ENCODE data around the gene TMEM239.
A peak's percentile ranks its signal among the peaks of the same experiment; 100 is the strongest.
"Not testable (repeated sequence)": the region's sequence is repeated elsewhere in the genome, so short reads cannot be mapped to it uniquely, and the experiment has no call there.

The TMEM239 gene

DNA sequence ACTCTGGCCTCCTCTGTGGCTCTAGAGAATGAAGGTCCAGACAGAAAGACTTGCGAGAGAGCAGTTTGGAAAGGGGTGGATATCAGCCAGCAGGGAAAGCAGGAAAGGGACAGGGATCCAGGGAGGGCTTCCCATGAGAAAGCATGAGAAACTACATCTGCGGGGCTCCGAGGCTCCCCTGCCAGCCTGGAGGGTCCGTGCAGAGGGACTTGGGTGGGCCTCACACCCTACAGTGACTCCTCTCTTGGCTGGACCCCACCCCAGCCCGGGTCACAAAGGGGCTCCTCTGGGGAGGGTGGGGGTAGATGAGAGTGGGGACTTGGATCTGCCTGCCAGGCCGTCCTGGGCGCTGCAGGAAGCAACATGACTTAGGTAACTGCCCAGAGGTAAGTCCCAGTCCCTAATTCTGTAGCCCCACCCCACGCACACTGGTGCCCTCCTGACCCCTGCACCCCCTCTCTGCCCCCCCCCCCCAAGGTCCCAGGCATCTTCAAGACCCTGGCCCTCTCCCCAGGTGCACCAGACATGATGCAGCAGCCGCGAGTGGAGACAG is at the start of gene TMEM239:
TMEM239 (plus strand) TSS at position 335 of the 553 bp plus-strand sequence; CDS start at position 526, 191 bp downstream.
- DNase-seq (ENCODE audit: low read depth, low spot score), result no peak

DNA sequence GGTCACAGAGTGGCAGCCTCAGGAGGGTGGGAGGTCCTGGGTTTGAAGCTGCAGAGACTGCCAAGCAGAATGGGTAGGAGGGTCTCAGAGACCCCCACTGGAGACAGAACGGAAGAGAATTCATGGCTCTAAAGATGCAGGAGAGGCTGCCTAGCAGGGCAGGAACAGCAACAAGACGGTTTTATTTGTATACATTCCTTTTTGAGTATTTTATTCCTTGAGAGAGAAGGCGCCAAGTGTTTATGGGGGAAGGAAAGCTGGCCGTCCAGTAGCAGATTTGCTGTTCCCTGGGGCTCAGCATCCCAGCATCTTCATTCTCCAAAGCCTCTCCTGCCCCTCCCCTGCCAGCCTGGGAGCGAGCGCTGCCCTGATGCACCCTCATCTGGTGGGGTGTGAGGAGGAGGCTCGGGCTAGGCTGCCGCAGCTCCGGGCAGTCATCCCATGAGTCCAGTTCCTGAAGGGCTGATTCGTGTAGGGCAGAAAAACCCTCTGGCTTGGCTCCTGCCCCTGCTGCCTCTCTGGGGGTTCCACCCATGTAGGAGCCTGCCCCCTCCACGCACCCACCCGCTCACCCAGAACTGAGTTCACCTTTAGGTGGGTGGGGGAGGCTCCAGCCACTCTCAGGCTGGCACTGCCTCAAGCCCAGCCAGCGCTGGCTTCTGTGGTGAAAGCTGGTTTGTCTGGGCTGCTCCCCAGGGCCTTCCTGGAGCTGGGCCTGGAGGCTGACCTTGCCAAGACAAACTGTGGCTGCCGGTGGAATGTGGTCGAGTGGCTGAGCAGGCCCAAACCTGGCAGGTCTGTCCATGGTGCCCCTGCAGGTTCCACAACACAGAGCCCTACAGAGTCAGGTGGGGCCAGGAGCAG is 48.2 kb upstream of the TMEM239 start:
- DNase-seq (ENCODE audit: low read depth, low spot score), result peak; percentile 25

DNA sequence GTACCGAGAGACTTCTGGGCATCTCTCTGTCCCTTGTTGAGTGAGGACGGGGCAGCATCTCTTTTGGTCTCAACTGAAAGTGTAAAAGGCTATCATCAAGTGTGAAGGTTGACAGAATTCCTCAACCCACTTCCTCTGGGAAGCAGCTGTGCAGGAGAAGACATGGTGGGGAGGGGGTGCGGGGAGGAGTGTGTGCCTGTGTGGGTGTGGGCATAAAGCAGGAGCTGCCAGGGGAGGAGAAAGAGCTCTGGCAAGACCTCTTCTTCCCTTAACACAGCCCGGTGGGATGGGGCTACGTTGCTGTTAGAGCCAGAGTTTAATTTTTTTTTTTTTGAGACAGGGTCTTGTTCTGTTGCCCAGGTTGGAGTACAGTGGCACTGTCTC is 47.5 kb upstream of the TMEM239 start:
- no peak for DNase-seq (ENCODE audit: low read depth, low spot score)

DNA sequence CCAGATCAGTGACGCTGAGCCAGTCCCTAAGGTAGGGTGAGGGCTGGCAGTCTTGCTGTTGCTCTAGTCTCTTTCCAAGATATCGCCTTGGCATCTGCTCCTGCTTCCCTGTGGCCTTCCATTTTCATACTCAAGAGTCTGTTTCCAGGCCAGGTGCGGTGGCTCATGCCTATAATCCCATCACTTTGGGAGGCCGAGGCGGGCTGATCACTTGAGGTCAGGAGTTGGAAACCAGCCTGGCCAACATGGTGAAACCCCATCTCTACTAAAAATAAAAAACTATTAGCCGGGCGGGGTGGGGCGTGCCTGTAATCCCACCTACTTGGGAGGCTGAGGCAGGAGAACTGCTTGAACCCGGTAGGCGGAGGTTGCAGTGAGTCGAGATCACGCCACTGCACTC is 46.1 kb upstream of the TMEM239 start:
- DNase-seq (ENCODE audit: low read depth, low spot score), result not testable (repeated sequence)

DNA sequence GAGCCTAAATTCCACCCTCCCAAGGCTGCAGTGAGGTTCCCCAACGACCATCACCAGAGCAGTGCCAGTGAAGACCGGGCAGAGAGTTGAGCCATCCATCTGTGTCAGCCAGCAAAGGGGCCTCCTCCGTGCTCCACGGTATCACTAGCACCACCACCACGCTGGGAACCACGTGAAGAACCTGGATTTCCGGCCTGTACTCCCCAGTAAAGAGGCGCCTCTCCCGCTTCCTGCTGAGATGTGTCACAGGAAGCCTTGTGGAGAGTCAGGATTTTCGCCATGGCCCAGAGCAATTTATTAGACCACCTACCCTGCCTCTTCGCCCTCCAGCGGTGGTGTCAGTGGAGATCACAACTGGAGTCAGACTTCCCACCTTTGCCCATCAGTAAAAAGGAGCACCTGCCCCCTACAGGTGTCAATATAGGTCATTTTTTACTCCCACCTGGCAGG is 44.5 kb upstream of the TMEM239 start:
- DNase-seq (ENCODE audit: low read depth, low spot score), result peak; percentile 60

DNA sequence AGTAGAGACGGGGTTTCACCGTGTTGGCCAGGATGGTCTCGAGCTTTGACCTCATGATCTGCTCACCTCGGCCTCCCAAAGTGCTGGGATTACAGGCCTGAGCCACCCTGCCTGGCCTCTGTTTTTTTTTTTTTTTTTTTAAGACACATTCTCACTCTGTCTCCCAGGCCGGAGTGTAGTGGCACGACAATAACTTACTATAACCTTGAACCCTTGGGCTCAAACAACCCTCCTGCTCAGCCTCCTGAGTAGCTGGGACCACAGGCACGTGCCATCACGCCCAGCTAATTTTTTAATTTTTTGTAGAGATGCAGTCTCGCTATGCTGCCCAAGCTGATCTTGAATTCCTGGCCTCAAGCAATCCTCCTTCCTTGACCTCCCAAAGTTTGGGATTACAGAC is 42.4 kb upstream of the TMEM239 start:
- no peak for DNase-seq (ENCODE audit: low read depth, low spot score)

DNA sequence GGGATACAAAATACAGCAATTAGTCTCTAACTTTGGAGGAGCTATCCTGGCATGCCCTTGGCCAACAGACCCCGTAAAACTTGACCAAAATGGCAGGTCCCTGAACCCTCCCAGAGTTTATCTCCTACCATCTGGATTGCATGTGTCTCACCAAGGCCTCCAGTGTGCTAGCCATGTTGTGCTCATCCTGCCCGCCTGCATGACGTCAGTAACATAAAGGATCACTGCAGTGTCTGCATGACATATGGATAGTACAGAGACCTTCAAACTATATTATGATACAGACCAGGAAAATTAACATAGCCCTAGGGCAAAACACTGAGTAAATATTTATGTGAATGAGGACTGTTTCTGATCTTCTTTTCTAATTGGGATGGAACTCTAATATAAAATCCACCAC is 41.0 kb upstream of the TMEM239 start:
- DNase-seq (ENCODE audit: low read depth, low spot score), result no peak

DNA sequence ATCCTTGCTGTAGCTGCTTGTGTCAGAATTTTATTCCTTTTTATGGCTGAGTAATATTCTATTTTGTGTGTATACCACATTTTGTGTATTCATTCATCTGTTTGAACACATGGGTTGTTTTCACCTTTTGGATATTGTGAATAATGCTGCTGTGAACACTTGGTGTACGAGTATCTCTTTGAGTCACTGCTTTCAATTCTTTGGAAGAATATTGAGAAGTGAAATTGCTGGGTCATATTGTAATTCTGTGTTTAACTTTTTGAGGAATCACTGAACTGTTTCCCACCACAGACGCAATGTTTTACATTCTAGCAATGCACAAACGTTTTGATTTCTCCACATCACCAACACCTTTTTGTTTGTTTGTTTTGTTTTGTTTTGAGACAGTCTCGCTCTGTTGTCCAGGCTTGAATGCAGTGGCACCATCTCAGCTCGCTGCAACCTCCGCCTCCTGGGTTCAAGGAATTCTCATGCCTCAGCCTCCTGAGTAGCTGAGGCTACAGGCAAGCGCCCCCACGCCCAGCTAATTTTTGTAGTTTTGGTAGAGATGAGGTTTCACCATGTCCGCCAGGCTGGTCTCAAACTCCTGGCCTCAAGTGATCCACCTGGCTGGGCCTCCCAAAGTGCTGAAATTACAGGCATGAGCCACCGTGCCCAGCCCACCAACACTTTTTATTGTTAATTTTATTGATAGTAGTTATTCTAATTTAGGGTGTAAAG is 37.4 kb upstream of the TMEM239 start:
- no peak for DNase-seq (ENCODE audit: low read depth, low spot score)

DNA sequence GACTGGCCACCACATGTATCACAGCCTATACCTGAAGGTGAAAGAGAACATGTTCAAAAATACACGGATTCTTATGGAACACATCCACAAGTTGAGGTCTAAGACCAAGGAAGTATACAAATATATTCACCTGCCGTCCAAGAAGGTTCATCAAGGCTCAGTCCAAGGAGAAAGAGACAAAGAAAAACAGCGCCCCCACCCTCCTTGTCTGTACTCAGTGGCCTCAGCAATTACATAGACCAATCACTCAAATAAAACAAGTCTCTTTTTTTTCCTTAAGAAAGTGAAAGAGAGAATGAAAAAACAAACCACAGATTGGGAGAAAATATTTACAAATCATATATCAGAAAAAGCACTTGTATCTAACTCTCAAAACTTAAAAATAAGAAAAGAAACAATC is 35.2 kb upstream of the TMEM239 start:
- DNase-seq (ENCODE audit: low read depth, low spot score), result no peak

DNA sequence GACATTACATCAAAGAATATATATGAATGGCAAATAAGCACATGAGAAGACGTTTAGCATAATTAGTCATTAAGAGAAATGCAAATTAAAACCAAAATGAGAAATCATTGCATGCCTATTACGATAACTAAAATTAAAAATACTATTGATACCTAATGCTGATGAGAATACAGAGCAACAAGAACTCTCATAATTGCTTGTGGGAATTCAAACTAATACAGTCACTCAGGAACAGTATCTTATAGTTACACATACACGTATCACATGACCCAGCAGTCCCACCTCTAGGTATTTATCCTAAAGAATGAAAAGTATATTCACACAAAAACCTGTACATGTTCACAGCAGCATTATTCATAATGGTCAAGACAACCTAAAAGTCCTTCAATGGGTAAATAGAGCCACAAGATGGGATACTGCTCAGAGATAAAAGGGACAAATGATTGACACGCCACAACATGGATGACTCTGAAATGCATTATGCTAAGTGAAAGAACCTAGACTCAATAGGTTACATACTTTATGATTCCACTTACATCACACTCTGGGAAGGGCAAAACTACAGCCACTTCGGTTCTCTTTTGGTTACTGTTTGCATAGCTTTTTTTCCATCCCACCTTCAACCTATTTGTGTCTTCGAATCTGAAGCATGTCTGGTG is 32.1 kb upstream of the TMEM239 start:
- no peak for DNase-seq (ENCODE audit: low read depth, low spot score)

DNA sequence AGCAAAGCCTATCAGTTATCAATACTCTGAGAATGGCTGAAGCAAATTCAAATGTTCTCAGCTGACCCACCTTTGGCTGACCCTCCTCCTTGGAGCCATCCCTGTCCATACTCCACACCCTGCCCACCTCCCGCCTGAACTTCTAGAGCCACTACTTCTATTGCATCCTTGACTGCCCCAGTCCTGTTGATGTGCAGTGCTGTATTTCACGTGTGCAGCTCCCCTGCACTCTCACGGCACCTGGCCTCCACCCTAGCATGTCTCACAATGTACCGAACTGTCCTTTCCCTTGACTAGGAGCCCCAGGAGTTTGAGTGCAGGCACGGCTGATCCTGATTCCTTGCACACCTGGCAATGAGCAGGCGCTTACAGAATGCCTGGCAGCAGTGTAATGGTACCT is 22.7 kb upstream of the TMEM239 start:
- no peak for DNase-seq (ENCODE audit: low read depth, low spot score)

DNA sequence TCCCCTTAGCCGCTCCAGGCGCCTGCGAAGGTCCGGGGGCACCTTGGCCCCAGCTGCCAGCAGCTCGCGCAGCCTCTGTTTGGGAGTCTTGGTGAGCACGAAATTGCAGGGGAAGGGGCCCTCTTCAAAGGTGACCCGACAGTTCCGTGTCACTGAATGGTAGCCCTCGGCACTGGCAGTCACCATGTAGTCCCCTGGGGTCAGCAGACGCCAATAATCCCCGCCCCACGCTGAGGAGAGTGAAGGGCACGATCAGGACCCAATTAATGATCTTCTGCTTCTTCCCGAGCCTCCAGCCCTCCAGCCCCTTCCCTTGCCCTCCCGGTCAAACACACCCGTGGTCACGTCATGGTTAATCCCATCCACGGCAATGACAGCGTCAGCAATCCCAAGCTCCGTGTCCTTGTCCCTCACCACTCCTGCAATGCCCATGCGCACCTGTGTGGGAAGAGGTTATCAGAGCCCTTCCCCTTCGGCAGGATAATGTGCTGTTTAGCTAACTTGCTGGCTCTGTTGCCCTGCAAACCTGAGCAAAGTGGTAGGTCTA is 21.9 kb upstream of the TMEM239 start:
- no peak for DNase-seq (ENCODE audit: low read depth, low spot score)

DNA sequence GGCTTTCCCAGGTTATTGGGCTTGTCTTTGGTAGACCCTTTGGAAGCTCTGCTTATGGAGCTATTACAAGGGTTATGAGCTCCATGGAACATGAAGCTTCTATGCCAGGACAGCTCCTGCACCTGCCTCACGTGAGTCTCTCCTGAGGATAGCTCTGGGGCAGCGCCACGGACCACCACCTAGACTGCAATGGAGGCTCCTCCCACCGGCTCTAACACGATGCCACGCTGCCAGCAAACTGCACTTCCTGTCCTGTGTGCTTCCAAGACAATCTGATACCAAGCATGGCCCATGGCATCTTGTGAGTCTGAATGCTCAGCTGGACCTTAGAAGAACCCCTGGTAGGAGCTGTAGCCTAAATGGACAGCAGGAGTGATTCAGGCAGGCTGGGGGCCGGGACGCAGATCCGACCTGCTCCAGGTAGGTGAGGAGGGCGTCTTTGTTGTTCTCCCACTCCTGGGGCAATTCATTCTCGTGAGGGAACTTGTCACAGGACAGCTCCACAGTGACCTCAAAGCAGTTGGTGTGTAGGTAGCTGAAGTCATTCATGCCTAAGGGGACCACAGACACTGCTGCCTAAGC is 21.2 kb upstream of the TMEM239 start:
- no peak for DNase-seq (ENCODE audit: low read depth, low spot score)

DNA sequence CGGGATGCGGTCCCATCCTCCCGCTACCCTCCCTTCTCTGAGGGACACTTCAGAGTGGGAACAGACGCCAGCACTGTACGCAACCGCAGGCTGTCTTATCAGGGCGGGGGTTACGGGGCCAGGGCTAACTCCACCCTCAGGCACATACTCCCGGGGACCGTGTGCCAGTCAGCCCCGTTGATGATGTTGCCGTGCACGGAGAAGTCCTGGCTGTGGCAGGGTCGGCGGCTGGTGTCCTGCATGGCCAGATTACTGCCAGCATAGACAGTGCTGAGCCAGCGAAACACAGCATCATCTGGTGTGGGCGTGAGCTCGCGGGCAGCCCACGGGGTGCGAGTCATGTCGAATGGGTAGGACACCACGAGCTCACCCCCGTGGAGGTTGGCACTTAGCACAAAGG is 20.7 kb upstream of the TMEM239 start:
- DNase-seq (ENCODE audit: low read depth, low spot score), result no peak

DNA sequence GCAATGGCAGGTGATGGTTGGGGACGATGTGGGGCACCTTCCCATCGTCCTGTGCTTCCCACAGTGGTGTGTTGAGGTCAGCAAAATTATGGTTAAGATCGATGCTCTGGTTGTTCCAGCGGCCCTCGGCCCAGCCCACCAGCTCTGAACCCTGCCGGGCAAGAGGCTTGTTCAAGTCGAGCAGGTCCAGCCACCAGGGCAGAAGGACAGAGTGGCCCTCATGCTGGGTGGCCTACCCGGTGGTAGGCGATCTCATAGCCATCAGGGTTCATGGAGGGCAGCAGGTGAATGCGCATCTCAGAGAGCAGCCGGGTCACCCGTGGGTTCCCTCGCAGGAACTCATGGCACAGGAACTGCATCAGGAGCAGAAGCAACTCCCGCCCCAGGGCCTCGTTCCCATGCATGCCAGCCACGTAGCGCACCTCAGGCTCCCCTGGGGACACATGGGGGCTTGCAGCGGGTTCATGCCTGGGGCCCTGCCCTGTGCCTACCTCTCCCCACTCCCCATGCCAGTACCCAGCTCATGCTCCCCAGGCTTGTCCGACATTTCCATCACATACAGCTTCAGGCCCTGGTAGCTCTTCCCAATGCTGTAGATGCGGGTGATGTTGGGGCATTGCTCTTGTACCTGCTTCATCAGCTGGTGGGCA is 20.0 kb upstream of the TMEM239 start:
- no peak for DNase-seq (ENCODE audit: low read depth, low spot score)

DNA sequence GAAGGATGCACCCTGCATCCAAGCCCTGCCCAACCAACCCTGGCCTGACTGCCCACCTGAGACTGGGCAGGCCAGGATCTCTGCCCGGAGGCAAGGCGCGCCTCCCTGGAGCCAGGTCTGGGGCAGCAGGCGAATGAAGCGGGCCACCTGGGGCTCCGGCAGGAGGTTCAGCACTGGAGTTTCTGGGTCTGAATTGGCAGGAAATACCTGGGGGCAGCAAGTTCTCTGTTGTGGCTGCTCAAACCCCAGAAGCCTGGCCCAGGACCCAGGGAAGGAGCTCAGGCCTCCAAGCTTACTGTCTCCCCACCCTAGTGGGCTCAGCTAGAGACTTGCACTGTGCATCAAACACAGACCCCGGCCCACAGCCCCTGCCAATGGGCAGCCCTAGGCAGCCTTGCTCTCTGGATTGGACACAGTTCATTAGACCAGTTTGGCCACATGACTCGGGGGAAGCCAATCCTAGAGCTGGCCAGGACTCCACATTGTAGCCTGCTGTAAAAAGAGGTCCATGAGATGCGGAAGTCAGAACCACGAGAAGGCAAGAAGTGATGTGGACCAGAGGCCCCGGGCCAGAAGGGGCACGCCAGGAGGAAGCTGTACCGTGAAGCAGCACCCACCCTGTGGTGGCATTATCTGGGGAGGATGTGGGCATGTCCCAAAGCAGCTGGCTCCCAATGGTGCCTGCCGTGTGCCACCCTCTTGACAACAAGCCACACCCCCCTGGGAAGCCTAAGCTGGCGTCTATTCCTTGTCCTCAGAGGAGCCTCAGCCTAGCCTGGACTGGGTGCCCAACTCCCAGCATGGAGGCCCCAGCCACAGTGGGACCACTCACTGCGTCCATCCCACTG is 18.8 kb upstream of the TMEM239 start:
- DNase-seq (ENCODE audit: low read depth, low spot score), result no peak

DNA sequence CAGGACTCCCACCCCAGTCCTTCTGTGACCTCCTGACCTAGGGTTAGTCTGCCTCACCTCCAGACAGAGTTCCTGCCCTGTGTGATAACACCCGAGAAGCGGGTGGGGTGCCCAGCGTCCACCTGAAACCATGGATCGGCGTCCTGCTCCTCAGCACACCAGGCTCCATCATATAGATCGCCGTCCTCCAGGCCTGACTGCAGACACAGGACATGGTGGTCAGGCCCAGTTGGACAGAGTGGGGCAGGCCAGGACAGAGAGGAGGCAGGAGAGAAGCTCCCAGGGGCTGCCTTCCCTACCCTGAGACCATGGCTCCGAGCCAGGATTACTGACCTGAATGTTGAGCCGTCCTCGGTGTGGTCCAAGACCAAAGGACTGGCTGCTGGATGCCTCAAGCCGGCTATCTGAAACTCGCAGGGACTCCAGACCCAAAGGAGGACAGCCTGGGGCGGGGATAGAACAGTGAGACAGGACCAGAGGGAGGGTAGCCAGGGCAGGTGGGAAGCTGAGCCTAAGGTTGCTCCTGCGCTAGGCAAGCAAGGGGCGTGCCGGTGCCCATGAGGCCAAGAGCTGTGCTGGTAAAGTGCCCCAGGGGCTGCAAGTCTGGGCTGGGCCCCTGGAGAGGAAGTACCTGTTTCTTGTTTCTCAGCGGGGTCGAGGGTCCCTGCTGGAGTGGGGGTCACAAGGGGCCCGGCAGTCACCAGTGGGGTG is 17.9 kb upstream of the TMEM239 start:
- no peak for DNase-seq (ENCODE audit: low read depth, low spot score)

DNA sequence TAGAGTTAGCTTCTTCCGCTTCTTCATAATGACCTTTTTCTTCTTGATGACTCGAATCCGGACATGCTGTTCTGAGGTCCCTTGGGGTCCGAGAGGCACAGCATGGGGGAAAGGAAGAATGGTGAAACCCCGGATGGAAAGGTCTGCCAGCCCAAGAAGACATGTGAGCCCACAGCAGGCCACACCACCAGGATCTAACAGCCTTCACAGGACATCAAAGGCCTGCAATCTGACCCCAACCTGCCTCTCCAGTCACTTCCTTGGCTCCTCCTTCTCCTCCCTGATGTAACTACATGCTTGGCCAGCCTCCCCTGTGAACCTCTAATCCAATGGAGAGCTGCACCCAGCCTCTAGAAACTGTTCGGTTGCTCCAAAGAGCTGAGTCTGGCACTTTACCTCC is 17.4 kb upstream of the TMEM239 start:
- DNase-seq (ENCODE audit: low read depth, low spot score), result peak; percentile 80

DNA sequence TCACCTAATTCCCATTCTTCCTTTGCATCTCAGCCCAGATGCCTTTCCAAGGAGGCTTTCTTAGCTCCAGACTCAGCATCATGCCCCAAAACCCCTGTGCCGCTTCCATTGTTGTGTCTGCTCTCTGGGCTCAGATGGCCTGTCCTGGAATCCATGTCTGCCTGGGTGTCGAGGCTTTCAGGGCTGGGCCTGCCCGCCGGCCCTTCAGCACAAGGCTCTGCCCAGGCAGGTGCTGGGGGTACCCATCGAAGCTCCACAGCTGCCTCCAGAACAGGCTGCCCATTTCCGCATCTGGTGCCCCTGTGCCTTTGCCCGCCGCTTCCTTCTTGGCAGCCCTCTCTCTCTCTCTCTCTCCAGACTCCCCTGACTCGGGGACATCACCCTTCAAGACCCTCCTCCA is 16.9 kb upstream of the TMEM239 start:
- no peak for DNase-seq (ENCODE audit: low read depth, low spot score)

Measured in ELF-1 (cell line).